HEK293 (cell line): ENCODE results near the gene CRYAB.

Source experiments
- CTCF ChIA-PET: fragments of 350-600 bp; formaldehyde crosslinking; extraction: SDS; loops from one replicate; lab custom pipeline; 2021; ENCODE audit warnings: antibody characterized with exemption; lab: Yijun Ruan, JAX
- POLR2A ChIA-PET: fragments of 300-600 bp; formaldehyde crosslinking; extraction: SDS; loops from one replicate; lab custom pipeline; 2020; ENCODE audit warnings: antibody characterized with exemption, inconsistent platforms; lab: Yijun Ruan, JAX
- H3K27ac ChIP-seq: fragments of 200-500 bp; sonication (Bioruptor generic); 2 replicates; pipeline ENCODE4 v1.5.1; 2014; ENCODE audit warnings: low read depth, low read length, control low read depth, inconsistent platforms; ENCODE audit errors: extremely low read depth
- H3K36me3 ChIP-seq, 2 experiments: fragments of 200-500 bp in 1 of 2; sonication (Bioruptor generic) in 1 of 2; 1 replicate in 1 of 2; 2 replicates in 1 of 2; pipeline ENCODE4 v1.5.1; 2014 to 2017; ENCODE audit warnings: inconsistent platforms in 2 of 2, low read length in 2 of 2; ENCODE audit not compliant: control insufficient read depth in 2 of 2, insufficient read depth in 1 of 2
- H3K4me1 ChIP-seq: fragments of 200-500 bp; sonication (Bioruptor generic); 2 replicates; pipeline ENCODE4 v1.5.1; 2014; ENCODE audit warnings: mild to moderate bottlenecking, low read length, inconsistent platforms; ENCODE audit not compliant: control insufficient read depth, insufficient read depth
- H3K4me3 ChIP-seq: 2 replicates; pipeline ENCODE4 v1.5.1; 2011; ENCODE audit warnings: low read depth, mild to moderate bottlenecking, control low read depth, low read length, moderate library complexity
- H3K9me3 ChIP-seq: fragments of 200-500 bp; sonication (Bioruptor generic); 2 replicates; pipeline ENCODE4 v1.5.1; 2014; ENCODE audit warnings: low read depth, low read length, inconsistent platforms; ENCODE audit not compliant: control insufficient read depth, insufficient read depth
- KLF9 ChIP-seq: fragments of 450-650 bp; formaldehyde crosslinking; IDR thresholded peaks from 2 replicates; pipeline ENCODE4 v1.5.1; 2016; ENCODE audit warnings: missing biosample characterization, missing genetic modification characterization, low read depth
- SALL2 ChIP-seq: fragments of 450-650 bp; formaldehyde crosslinking; IDR thresholded peaks from 2 replicates; pipeline ENCODE4 v1.5.0; 2017; ENCODE audit warnings: missing biosample characterization, mild to moderate bottlenecking, missing genetic modification characterization, borderline replicate concordance
- SCRT1 ChIP-seq: fragments of 450-650 bp; formaldehyde crosslinking; IDR thresholded peaks from 2 replicates; pipeline ENCODE4 v1.5.1; 2016; ENCODE audit warnings: missing biosample characterization, missing genetic modification characterization, borderline replicate concordance
- SETDB1 ChIP-seq: IDR thresholded peaks from one replicate; pipeline ENCODE4 v1.6.1; 2017; ENCODE audit warnings: mild to moderate bottlenecking, low read length, moderate library complexity, mixed read lengths; ENCODE audit not compliant: insufficient read length
- TRIM28 ChIP-seq: IDR thresholded peaks from 2 replicates; pipeline ENCODE4 v1.6.1; 2011; ENCODE audit warnings: low read length, control low read depth, borderline replicate concordance
- WT1 ChIP-seq: fragments of 450-650 bp; formaldehyde crosslinking; IDR thresholded peaks from 2 replicates; pipeline ENCODE4 v1.5.1; 2016; ENCODE audit warnings: missing biosample characterization, missing genetic modification characterization
- YY1 ChIP-seq: fragments of 450-650 bp; formaldehyde crosslinking; IDR thresholded peaks from 2 replicates; pipeline ENCODE4 v1.5.1; 2018; ENCODE audit warnings: missing biosample characterization, missing genetic modification characterization
- YY2 ChIP-seq: fragments of 450-650 bp; formaldehyde crosslinking; IDR thresholded peaks from 2 replicates; pipeline ENCODE4 v1.5.1; 2016; ENCODE audit warnings: missing biosample characterization, missing genetic modification characterization
- ZBTB1 ChIP-seq: fragments of 450-650 bp; formaldehyde crosslinking; IDR thresholded peaks from 2 replicates; pipeline ENCODE4 v1.5.1; 2016; ENCODE audit warnings: missing biosample characterization, missing genetic modification characterization
- ZBTB7A ChIP-seq: fragments of 450-650 bp; formaldehyde crosslinking; IDR thresholded peaks from 2 replicates; pipeline ENCODE4 v1.5.1; 2016; ENCODE audit warnings: low read depth, missing biosample characterization, missing genetic modification characterization
- ZFP41 ChIP-seq: fragments of 450-650 bp; formaldehyde crosslinking; IDR thresholded peaks from 2 replicates; pipeline ENCODE4 v1.5.1; 2016; ENCODE audit warnings: missing biosample characterization, missing genetic modification characterization, borderline replicate concordance
- ZFP69B ChIP-seq: fragments of 450-650 bp; formaldehyde crosslinking; IDR thresholded peaks from 2 replicates; pipeline ENCODE4 v1.5.1; 2016; ENCODE audit warnings: missing biosample characterization, missing genetic modification characterization
- ZNF174 ChIP-seq: fragments of 450-650 bp; formaldehyde crosslinking; IDR thresholded peaks from 2 replicates; pipeline ENCODE4 v1.5.0; 2017; ENCODE audit warnings: missing biosample characterization, mild to moderate bottlenecking, missing genetic modification characterization
- ZNF391 ChIP-seq: fragments of 450-650 bp; formaldehyde crosslinking; IDR thresholded peaks from 2 replicates; pipeline ENCODE4 v1.5.1; 2016; ENCODE audit warnings: low read depth, missing biosample characterization, missing genetic modification characterization, borderline replicate concordance
- ZNF48 ChIP-seq: fragments of 450-650 bp; formaldehyde crosslinking; IDR thresholded peaks from 2 replicates; pipeline ENCODE4 v1.5.1; 2016; ENCODE audit warnings: missing biosample characterization, missing genetic modification characterization
- ZNF514 ChIP-seq: fragments of 450-650 bp; formaldehyde crosslinking; IDR thresholded peaks from 2 replicates; pipeline ENCODE4 v1.5.1; 2016; ENCODE audit warnings: missing biosample characterization, missing genetic modification characterization
- ZNF585B ChIP-seq: fragments of 450-650 bp; formaldehyde crosslinking; IDR thresholded peaks from 2 replicates; pipeline ENCODE4 v1.5.1; 2016; ENCODE audit warnings: missing biosample characterization, missing genetic modification characterization
- ZNF600 ChIP-seq: fragments of 450-650 bp; formaldehyde crosslinking; IDR thresholded peaks from 2 replicates; pipeline ENCODE4 v1.5.1; 2016; ENCODE audit warnings: missing biosample characterization, missing genetic modification characterization
- ZNF621 ChIP-seq: fragments of 450-650 bp; formaldehyde crosslinking; IDR thresholded peaks from 2 replicates; pipeline ENCODE4 v1.5.1; 2017; ENCODE audit warnings: missing biosample characterization, missing genetic modification characterization
- ZNF777 ChIP-seq: fragments of 450-650 bp; formaldehyde crosslinking; IDR thresholded peaks from 2 replicates; pipeline ENCODE4 v1.5.1; 2017; ENCODE audit warnings: missing biosample characterization, missing genetic modification characterization, borderline replicate concordance
- ZSCAN16 ChIP-seq: fragments of 450-650 bp; formaldehyde crosslinking; IDR thresholded peaks from 2 replicates; pipeline ENCODE4 v1.5.1; 2016; ENCODE audit warnings: missing biosample characterization, missing genetic modification characterization
- TF ChIP-seq, protein P1 (sequence below): fragments of 450-650 bp; formaldehyde crosslinking; IDR thresholded peaks from 2 replicates; pipeline ENCODE4 v1.5.1; 2016; ENCODE audit warnings: missing biosample characterization, missing genetic modification characterization
- TF ChIP-seq, protein P2 (sequence below): fragments of 450-650 bp; formaldehyde crosslinking; IDR thresholded peaks from 2 replicates; pipeline ENCODE4 v1.5.1; 2016; ENCODE audit warnings: missing biosample characterization, missing genetic modification characterization
- TF ChIP-seq, protein P3 (sequence below): fragments of 450-650 bp; formaldehyde crosslinking; IDR thresholded peaks from 2 replicates; pipeline ENCODE4 v1.5.1; 2016; ENCODE audit warnings: missing biosample characterization, missing genetic modification characterization

CRYAB gene

DNA sequence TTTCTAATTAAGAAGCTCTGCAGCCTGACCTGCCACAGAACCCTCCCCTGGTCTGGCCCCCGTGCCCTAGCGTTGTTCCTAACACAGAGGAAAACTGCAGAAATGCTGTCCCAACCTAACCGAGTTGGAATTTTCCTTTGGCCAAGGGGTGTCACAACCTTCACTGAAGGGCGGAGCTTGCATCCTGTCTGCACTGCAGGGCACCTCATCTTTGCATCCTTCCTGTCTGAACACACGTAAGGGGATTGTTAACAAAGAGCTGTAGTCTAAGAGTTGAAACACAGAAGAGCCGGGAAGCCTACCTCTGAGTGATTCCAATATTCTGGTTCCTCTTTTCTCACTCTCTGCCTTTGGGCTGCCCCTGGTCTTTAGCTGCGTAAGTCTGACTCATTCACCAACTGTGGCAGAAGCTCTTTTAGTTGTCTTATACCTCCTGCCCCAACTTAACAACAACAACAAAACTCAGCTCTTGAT is 27.2 kb upstream of the CRYAB start:
- H3K9me3 ChIP-seq, result no peaks in the 10 kb centered on the region
- TF ChIP-seq, protein P1, sequence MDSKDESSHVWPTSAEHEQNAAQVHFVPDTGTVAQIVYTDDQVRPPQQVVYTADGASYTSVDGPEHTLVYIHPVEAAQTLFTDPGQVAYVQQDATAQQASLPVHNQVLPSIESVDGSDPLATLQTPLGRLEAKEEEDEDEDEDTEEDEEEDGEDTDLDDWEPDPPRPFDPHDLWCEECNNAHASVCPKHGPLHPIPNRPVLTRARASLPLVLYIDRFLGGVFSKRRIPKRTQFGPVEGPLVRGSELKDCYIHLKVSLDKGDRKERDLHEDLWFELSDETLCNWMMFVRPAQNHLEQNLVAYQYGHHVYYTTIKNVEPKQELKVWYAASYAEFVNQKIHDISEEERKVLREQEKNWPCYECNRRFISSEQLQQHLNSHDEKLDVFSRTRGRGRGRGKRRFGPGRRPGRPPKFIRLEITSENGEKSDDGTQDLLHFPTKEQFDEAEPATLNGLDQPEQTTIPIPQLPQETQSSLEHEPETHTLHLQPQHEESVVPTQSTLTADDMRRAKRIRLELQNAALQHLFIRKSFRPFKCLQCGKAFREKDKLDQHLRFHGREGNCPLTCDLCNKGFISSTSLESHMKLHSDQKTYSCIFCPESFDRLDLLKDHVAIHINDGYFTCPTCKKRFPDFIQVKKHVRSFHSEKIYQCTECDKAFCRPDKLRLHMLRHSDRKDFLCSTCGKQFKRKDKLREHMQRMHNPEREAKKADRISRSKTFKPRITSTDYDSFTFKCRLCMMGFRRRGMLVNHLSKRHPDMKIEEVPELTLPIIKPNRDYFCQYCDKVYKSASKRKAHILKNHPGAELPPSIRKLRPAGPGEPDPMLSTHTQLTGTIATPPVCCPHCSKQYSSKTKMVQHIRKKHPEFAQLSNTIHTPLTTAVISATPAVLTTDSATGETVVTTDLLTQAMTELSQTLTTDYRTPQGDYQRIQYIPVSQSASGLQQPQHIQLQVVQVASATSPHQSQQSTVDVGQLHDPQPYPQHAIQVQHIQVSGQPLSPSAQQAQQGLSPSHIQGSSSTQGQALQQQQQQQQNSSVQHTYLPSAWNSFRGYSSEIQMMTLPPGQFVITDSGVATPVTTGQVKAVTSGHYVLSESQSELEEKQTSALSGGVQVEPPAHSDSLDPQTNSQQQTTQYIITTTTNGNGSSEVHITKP (tag by site-specific recombination), result peak; percentile 31; the same call in 1 of the 2 replicates
- TF ChIP-seq KLF9 (tag by site-specific recombination) (no peak), WT1 (tag by site-specific recombination) (no peak), ZBTB7A (tag by site-specific recombination) (no peak), ZNF585B (no peak), ZNF600 (tag by site-specific recombination) (peak; percentile 52; the same call in 1 of the 2 replicates), ZFP69B (tag by site-specific recombination) (no peak), SCRT1 (tag by site-specific recombination) (no peak)
- TF ChIP-seq, protein P2, sequence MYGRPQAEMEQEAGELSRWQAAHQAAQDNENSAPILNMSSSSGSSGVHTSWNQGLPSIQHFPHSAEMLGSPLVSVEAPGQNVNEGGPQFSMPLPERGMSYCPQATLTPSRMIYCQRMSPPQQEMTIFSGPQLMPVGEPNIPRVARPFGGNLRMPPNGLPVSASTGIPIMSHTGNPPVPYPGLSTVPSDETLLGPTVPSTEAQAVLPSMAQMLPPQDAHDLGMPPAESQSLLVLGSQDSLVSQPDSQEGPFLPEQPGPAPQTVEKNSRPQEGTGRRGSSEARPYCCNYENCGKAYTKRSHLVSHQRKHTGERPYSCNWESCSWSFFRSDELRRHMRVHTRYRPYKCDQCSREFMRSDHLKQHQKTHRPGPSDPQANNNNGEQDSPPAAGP, result no peak
- TF ChIP-seq, all 188 proteins: peak for 2
- peaks cover 2% of the 10 kb centered on the region; the same call in 1 of the 2 replicates for H3K4me1 ChIP-seq
- no peak overlapping the region for H3K27ac ChIP-seq
- no peak overlapping the region for H3K4me3 ChIP-seq
- ChIA-PET CTCF (interaction anchor here (1.0 to 3.3 kb wide), 3 partner anchors 8 to 511 kb away, joined by 3 to 24 read pairs (median 14); no protein-coding TSS in a partner anchor), POLR2A (interaction anchor here (1.2 to 2.5 kb wide), 2 partner anchors 12 to 40 kb away, joined by 3 to 15 read pairs; no protein-coding TSS in a partner anchor)
- H3K36me3 ChIP-seq, result no peaks in the 10 kb centered on the region

GRCh38 chr11:111937844-111938243 is 26.3 kb upstream of the CRYAB start:
- Histone ChIP-seq H3K4me3 (no peak overlapping the region), H3K4me1 (peaks cover 2% of the 10 kb centered on the region; the same call in 1 of the 2 replicates)
- POLR2A ChIA-PET, result interaction anchor here (0.8 to 2.5 kb wide), 4 partner anchors 11 to 40 kb away, joined by 3 to 15 read pairs (median 4); no protein-coding TSS in a partner anchor

More at GRCh38 chr11:111937844-111938243, 26.3 kb upstream of the CRYAB start:
- Histone ChIP-seq H3K9me3 (no peaks in the 10 kb centered on the region), H3K27ac (no peak overlapping the region), H3K36me3 (no peaks in the 10 kb centered on the region)
- CTCF ChIA-PET, result interaction anchor here (0.8 to 3.3 kb wide), 5 partner anchors 7 to 510 kb away, joined by 3 to 24 read pairs (median 3); partner anchors contain the start of gene ALG9
- TF ChIP-seq ZNF777 (tag by site-specific recombination) (no peak), ZNF391 (tag by site-specific recombination) (no peak), ZNF621 (tag by site-specific recombination) (no peak), SALL2 (tag by site-specific recombination) (no peak), ZNF514 (no peak), KLF9 (tag by site-specific recombination) (no peak), ZBTB1 (no peak), YY2 (tag by site-specific recombination) (no peak), ZSCAN16 (no peak), SETDB1 (no peak), YY1 (tag by site-specific recombination) (no peak), ZNF48 (no peak), TRIM28 (no peak), ZNF174 (tag by site-specific recombination) (no peak), ZFP41 (tag by site-specific recombination) (no peak)
- TF ChIP-seq, protein P3, sequence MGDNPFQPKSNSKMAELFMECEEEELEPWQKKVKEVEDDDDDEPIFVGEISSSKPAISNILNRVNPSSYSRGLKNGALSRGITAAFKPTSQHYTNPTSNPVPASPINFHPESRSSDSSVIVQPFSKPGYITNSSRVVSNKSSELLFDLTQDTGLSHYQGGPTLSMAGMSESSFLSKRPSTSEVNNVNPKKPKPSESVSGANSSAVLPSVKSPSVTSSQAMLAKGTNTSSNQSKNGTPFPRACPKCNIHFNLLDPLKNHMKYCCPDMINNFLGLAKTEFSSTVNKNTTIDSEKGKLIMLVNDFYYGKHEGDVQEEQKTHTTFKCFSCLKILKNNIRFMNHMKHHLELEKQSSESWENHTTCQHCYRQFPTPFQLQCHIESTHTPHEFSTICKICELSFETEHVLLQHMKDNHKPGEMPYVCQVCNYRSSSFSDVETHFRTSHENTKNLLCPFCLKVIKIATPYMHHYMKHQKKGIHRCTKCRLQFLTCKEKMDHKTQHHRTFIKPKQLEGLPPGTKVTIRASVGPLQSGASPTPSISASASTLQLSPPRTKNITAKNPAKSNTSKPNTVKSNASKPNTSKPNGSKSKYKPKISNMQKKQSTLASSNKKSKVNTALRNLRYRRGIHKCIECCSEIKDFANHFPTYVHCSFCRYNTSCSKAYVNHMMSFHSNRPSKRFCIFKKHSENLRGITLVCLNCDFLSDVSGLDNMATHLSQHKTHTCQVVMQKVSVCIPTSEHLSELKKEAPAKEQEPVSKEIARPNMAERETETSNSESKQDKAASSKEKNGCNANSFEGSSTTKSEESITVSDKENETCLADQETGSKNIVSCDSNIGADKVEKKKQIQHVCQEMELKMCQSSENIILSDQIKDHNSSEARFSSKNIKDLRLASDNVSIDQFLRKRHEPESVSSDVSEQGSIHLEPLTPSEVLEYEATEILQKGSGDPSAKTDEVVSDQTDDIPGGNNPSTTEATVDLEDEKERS (tag by site-specific recombination), result no peak
